ENCODE data around the gene ABCC8.

Gene ABCC8

DNA sequence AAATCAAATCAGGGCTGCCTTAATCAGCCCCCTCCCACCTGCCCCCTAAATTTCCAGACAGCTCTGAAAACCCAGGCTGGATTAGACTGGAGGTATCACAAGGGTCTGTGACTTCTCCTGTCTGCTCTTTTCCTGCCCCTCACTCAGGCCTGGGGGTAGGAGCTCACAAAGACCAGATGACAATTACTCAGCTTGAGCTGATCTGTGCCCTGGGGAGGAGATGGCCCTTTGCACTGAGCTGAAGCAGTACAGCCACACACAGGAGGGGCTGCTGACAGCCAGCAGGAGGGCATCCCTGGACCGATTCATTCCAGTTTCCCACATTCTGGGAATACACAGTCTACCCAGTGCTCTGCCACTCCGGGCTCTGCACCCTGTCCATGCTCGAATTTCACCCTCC lies 4.2 kb downstream of the ABCC8 start:
- H3K4me3 ChIP-seq (ENCODE audit: low read depth, low read length), result no peak overlapping the region

DNA sequence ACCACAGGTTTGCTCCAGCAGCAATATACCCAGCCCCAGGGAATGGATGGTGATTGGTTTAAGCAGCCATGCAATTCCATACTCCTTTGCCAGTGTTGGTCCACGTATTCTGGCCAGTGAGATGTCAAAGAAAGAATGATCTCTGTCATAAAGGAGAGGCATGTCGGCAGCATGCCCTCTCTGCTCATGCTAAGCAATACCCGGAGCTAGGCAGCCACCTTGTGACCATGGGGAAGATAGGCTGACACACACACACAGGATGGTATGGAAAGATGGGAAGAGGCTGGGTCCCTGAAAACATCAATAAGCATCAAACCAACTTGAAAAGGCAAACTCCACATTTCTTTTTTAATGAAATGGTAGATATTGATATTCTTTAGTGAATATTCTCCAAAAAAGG lies 5.1 kb downstream of the ABCC8 start:
- no peak overlapping the region for H3K4me3 ChIP-seq (ENCODE audit: low read depth, low read length)

DNA sequence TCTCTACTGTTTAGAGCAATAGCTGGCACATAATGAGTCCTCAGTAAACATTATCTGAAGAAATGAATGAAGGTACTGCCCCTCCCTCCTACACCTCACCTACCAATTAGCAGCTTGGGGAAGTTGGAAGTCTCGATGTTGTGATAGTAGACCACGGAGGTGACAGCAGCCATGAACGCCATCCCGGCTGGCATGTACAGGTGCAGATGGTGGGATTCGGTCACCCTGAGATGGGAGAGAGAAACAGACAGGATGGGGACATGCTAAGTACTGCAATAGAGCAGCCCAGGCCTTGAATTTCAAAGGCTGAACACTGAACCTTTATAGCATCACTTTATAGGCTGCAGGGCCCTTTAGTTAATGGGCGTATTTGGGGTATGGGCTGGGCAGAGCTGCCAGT lies 6.6 kb downstream of the ABCC8 start:
- no peak overlapping the region for H3K4me3 ChIP-seq (ENCODE audit: low read depth, low read length)

DNA sequence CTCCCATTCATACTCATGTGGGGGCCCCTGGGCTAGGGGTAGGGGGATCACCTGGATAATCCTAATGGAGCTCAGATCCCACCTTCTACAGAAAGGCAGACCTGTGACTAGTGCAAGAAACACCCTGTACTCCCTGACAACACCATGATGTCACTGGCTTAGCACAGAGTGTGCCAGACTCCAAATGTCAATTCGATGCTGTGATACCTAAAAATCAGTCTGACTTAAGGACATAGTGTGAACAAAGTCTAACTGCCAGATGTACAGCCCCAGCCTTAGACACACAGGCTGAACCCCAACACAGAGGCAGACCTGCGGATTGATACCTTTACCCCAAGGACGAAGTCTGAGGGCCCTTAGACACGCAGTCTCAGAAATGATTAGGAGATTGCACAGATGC lies 8.5 kb downstream of the ABCC8 start:
- no peak overlapping the region for H3K4me3 ChIP-seq (ENCODE audit: low read depth, low read length)

DNA sequence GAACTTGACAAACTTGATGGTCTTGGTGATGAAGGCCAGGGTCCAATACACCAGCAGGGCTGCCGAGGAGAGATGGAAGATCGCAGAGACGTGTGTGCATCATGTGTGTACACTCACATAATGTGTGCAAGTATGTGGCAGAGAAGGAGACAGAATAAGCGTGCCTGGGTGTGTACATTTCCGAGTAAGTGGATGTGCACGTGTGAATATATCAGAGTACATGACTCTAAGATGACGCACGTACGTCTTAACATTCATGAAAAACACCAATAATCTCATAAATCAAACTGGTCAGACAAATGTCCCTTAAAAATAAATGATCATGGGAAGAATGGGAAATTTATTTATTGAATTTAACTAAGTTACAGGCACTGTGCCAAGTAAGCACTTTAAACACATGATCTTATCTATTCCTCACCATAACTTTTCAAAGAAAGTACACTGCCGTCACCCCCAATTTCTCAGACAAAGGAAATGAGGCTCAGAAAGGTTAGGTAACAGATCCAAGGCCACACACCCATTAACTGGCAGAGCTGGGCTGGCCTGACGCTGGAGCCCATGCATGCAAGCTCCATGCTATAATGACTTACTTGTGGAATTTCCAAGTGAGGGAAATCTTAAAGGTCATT lies 13.0 kb downstream of the ABCC8 start:
- H3K4me3 ChIP-seq (ENCODE audit: low read depth, low read length), result no peak overlapping the region

DNA sequence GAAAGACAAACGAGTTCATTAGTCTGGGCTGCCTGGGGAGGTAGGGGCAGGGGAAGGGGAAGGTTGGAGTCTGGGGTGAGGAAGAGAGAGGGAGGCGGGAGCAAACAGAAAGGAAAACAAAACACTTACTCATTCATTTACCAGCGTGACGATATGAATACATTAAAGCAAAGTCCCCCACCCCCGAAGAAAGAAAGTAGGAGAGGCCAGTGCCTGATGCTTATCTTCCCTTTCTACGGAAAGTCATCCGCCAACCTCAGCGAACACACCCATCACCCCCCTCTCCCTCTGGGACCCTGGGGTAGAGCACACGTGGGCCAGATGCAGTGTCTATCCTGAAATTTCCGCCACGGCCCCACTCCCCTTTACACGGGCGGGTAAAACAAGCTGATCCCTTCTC lies 13.7 kb downstream of the ABCC8 start:
- H3K4me3 ChIP-seq (ENCODE audit: low read depth, low read length), result no peak overlapping the region

DNA sequence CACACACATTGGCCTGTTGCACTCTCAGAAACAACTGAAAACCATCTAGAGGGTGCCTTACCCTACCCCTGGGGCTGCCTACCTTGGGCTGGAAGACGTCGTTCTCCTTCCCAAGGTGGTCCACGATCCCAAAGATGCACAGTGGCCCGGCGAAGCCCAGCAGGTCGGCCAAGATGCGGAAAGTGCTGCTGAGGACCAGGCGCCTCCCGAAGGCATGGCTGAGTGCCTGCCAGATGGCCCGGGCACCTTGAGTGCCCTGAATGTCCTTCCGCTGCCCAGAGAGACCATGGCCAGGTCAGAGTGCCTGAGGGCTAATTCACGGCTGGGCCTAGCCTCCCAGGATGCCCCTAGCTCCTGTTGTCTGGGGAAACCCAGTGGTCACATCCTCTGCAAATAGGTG lies 16.2 kb downstream of the ABCC8 start:
- no peak overlapping the region for H3K4me3 ChIP-seq (ENCODE audit: low read depth, low read length)

DNA sequence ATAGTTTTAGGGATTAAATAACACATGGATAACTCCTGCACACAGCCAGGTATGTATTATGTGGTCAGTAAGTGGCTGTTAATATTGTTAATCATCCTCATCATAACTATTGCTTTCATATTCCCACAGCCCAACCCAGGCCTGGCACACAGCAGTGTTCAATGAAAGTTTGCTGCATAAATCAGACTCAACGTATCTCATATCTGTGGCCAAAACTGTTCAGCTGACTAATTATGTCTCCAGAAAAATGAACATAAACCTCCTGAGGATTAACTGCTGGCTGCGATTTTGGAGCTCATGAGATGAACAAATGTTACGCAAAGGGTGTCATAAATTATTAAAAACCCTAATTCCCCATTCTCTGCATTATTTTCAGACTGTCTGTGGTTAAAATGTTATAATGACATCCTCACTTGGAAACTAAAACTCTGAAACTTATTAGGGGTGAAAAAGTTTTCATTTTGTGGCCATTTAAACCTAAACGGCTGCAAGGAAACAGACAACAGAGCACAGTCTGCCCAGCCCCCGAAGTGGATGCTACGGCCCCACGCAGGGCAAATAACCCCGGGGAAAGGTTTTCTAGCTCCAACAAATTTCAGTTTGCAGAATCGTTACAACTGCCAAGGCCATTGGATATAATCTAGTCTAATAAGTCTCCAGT lies 17.3 kb downstream of the ABCC8 start:
- no peak overlapping the region for H3K4me3 ChIP-seq (ENCODE audit: low read depth, low read length)

DNA sequence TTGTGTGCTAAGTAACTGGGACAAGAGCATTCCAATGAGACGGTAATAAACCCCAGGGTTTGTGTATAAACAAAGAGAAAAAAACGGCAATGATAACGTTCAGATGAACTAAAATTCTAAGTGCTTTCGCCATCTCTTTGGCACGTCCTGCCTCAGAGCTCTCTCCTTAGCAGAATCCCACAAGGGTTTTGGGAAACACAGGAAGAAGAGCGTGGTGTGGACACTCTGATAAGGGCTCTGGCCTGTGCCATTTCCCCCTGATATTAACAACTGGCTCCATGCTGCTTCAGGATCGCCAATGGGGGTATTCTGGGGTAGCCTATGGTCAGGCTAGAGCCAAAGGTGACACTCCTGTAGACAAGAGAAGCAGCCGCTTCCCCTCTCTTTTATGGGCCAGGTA lies 18.4 kb downstream of the ABCC8 start:
- no peak overlapping the region for H3K4me3 ChIP-seq (ENCODE audit: low read depth, low read length)

DNA sequence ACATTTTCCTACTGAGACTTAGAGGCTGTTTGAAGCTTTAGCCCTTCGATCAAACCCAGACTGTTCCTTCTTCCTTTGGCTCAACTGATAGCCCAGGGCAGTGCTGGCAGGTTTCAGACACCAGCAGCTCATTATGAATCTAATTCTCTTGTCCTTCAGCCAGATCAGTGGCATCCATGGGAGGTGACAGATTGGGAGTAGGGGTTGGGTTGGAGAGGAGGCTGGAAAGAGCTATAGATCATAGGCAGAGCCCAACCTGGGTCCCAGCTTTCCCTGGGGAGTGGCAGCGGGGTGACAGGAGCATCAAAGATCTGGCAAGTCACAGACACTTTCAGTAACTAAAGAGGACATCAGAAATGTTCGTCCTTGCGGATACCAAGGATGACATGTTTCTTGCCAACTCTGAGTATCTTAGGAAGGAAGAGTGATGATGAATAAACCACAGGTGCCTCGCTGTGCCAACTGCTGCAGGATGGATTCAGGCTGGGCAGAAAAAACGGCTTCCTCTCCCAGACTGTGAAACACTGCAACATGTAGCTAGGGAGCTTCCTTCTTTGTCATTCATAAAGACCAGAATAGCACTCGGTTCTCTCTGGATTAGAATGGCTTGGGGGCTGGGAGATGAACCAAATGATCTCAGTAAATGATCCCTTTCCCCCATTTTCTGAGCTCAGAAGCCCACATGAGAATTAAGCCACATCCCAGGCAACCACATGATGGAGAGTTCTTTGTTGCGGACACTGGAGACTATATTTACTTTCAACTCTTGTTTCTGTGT lies 19.1 kb downstream of the ABCC8 start:
- H3K4me3 ChIP-seq (ENCODE audit: low read depth, low read length), result no peak overlapping the region

DNA sequence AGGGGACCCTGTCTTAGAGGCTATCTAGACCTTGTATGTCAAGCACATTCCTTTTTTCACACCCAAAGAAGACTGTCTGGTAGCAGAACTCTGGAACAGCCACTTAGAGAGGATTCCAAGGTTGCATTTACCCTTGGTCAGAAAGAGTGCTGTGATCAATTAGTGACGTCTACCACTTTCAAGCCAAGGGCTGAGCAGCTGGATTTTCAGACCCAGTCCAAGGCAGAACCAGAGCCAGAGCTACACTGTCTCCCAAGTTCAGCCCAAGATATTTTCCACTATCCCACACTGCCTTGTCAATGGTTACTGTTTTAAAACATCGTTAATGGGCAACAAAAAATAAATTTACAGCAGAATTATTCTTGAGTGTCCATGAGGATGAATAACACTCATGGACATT lies 24.0 kb downstream of the ABCC8 start:
- H3K4me3 ChIP-seq (ENCODE audit: low read depth, low read length), result no peak overlapping the region

DNA sequence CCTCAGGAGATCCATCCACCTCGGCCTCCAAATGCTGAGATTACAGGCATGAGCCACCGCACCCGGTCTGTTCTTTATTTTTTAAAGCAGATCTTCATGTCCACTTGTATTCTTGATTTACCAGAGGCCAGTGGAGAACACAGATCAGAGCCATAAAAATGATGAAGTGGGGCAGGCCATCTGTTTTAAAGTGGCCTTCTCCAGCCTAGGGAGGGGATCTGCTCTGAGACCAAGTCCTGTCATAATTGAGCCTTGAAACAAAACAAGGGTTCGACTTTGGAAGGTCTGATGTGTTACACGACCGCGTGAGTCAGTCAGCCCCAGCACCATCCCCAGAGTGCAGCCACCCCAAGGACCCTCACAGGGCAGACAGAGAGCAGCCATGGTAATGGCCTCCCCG lies 27.5 kb downstream of the ABCC8 start:
- no peak overlapping the region for H3K4me3 ChIP-seq (ENCODE audit: low read depth, low read length)

DNA sequence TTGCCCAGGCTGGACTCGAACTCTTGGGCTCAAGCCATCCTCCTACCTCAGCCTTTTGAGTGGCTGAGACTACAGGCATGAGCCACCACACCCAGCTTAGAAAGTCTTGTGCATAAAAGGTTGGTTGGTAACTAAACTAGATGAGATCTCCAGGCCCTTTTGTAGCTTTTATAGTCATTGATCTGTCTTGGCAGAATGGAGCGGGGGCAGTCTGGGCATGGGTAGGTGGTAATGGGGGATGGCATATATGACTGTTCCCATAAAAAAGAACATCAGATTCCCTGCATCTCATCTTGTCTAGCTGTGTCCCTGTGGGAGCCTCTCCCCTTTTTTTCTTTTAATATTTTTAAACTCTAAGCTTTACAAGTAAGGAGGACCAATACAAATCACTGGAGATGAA lies 30.2 kb downstream of the ABCC8 start:
- H3K4me3 ChIP-seq (ENCODE audit: low read depth, low read length), result no peak overlapping the region

DNA sequence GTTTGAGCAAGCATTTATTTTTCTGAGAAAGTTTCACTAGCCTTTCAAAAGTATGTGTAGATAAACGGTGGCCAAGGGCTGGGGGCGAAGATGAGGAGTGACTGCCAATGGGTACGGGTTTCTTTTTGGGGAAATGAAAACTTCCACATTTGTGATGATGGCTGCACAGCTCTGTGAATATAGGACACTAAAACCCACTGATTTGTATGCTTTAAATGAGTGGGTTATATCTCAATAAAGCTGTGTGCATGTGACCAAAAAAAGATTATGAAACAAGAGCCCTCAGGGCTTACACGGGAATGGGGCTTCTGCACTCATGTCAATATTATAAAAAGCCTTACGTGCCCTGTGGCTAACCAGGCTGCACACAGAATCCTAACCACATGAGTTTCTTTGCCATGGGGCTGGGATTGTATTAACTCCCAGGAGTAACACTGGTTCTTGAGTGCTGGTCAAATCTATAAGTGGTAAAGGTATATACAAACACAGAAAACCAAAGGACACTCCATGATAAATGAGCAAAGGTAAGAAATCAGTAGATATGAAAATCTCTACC lies 31.3 kb downstream of the ABCC8 start:
- H3K4me3 ChIP-seq (ENCODE audit: low read depth, low read length), result no peak overlapping the region

DNA sequence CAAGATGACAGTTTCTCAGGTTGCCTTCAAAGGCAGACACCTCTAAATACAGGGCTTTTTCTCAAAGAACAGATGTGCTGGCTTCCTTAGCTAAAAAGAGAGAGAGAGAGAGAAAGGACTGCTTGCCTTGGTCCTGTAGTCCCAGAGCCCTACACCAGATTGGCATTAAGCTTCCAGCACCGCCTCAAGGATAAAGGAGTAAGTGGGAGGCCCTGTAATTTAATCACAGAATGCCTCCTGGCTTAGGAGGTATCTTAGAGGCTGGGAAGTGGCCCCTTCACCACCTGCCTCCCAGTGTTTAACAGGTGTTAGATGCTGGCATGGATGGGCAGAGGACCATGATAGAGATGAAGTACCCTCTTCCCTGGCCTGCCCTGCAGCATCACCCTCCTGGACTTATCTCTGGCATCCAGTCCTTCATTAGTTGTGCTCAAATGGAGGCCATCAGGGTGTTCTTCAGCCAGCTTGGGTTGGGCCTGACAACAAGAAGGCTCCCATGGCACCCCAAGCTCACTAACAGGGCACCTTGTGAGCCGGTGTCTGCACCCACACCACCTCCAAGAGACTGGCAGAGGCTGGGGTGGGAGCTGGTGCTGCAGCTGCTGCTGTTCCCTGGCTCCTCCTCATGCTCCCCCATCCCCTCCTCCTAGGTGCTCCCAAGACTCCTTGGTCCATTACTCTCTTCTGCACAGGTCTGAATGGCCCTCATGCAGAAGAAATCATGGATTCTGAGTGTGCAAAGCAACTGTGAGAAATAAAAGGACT lies 32.5 kb downstream of the ABCC8 start:
- H3K4me3 ChIP-seq (ENCODE audit: low read depth, low read length), result no peak overlapping the region

DNA sequence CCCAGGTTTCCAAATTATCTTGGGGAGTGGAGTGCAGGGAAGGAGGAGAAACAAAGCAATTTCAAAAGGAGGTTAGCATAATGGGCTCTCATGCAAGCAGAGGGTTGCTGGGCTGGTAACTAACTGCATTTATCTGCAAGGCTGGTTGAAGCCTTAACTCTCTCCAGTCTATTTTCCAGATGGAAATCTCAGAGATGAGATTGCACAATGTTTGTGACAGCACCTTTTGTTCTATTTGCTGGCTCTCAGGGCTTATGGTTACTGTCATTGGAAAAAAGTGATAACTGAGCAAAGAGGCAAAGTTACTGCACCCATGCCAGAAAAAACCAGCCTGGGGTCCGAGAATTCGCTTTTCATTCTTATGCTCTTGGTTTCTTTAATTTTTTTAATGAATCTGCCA lies 33.2 kb downstream of the ABCC8 start:
- H3K4me3 ChIP-seq (ENCODE audit: low read depth, low read length), result no peak overlapping the region

DNA sequence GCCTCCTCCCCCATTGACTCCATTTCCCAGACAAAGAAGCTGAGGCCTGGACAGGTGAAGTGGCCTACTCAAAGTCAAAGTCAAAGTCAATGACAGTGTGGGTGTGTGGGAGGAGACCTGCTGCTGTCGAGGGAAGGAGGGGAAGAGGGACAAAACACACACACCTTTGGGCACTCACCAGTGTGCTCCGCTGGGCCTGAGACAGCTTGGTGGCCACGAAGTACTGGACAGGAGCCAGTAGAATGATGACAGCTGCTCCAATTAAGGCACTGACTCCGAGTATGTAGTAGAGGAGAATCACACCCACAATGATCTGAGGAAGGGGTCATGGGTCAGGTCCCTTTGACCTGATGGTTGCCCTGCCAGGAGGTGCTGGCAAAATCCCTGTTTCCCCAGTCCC lies 33.6 kb downstream of the ABCC8 start:
- no peak overlapping the region for H3K4me3 ChIP-seq (ENCODE audit: low read depth, low read length)

DNA sequence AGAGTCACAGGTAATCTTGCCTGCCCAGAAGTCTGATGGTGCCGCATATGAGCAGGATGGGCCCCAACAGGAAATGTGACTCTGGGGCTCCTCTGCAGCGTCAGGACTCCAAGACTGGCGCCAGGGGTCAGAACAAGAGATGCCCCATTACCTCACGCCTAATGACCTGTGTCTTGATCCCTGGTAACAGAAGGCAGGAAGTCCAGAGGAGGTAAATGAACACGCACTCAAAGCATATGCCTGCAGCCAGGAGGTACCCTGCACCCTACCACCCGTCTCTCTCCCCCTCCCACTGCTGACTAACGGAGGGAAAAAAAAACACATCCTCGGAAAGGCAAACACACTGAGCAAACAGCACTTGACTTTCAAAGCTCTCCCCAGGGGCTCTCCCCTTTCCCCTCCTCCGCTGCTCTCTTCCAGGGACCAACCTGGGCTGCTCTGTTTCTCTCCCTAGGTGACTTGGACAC lies 37.3 kb downstream of the ABCC8 start:
- no peak overlapping the region for H3K4me3 ChIP-seq (ENCODE audit: low read depth, low read length)

DNA sequence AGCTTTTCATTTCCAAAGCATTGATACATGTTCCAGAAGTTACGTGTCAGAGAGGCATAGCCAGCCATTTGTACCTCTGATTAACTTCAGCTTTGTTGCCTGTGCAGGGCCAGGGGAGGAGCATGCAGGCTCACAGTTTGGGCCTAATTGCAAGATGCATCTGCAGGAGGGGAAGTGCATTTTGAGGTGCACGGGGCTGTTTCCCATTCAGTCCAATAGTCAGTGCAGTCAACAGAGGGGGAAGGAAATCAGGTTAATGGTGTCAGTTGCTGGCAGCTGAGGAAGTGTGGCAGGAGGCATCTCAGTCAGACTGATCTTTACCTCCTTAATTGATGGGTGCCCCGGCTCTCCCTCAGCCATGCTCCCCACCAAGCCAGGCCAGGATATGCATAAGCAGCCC lies 39.3 kb downstream of the ABCC8 start:
- H3K4me3 ChIP-seq (ENCODE audit: low read depth, low read length), result no peak overlapping the region

DNA sequence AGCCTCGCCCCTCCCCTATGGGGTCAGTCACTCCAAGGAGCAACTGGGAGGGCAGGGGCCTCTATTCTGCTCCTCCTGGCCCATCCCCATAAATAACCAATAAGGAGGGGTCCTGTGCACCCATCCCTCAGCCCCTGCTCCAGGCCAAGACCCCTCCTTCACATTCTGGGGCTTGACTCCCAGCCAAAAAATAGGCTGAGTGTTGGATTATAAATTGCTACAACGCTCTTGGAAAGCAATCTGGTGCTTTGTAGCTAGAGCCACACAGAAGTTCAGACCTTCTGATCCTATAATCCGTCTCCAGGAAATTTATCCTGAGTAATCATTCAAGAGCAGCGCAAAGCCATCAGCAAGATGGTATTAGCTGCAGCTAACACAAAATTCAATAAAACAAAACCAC lies 42.5 kb downstream of the ABCC8 start:
- no peak overlapping the region for H3K4me3 ChIP-seq (ENCODE audit: low read depth, low read length)

DNA sequence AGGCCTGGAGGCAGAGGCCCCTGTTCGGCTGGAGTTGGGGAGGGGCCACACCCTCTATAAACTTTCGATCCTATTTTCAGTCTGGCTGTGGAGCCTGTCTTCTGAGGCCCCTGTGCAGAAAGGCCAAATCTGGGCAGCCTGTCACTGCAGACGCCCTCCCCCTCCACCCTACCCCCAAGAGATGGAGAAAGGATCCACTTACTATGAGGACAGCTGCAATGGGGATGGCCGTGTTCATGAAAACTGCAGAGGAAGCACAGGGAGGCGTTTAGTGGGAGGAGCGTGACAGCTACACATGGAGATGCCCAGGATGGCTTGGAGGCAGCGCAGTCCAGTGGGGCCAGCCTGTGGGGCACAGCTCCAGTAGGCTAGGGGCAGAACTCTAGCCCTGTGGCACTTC lies 44.6 kb downstream of the ABCC8 start:
- no peak overlapping the region for H3K4me3 ChIP-seq (ENCODE audit: low read depth, low read length)
